OCI-LY1 (cell line): ENCODE results near the gene DHRS7B.

ENCODE experiments used
- H2AFZ ChIP-seq: fragments of 200-600 bp; sonication (generic), shearing (Covaris generic); 2 replicates; pipeline ENCODE4 v1.6.0; 2014; ENCODE audit warnings: antibody characterized with exemption, mild to moderate bottlenecking, low read length
- H3F3A ChIP-seq: fragments of 200-600 bp; sonication (generic), shearing (Covaris generic); 2 replicates; pipeline ENCODE4 v1.6.0; 2014; ENCODE audit warnings: mild to moderate bottlenecking, antibody characterized with exemption, low read length, moderate library complexity; ENCODE audit not compliant: insufficient read depth
- H3K27ac ChIP-seq: fragments of 200-600 bp; sonication (generic); 2 replicates; pipeline ENCODE4 v1.5.1; 2014; ENCODE audit warnings: low read length, mixed run types, mild to moderate bottlenecking, low read depth; ENCODE audit not compliant: poor library complexity, severe bottlenecking
- H3K27me3 ChIP-seq: fragments of 200-600 bp; sonication (generic); 2 replicates; pipeline ENCODE4 v1.6.0; 2014; ENCODE audit warnings: antibody characterized with exemption, mild to moderate bottlenecking, low read length, moderate library complexity; ENCODE audit not compliant: insufficient read depth
- H3K36me3 ChIP-seq: fragments of 200-600 bp; sonication (generic); 2 replicates; pipeline ENCODE4 v1.6.1; 2014; ENCODE audit warnings: mild to moderate bottlenecking, antibody characterized with exemption, low read length, moderate library complexity, mixed read lengths; ENCODE audit not compliant: insufficient read depth
- H3K4me1 ChIP-seq: fragments of 200-600 bp; sonication (generic); 2 replicates; pipeline ENCODE4 v1.5.1; 2014; ENCODE audit warnings: mild to moderate bottlenecking, low read length, moderate library complexity; ENCODE audit not compliant: insufficient read depth, severe bottlenecking
- H3K4me2 ChIP-seq: fragments of 200-600 bp; sonication (generic), shearing (Covaris generic); 2 replicates; pipeline ENCODE4 v1.6.1; 2014; ENCODE audit warnings: low read length
- H3K4me3 ChIP-seq: fragments of 200-600 bp; sonication (generic); 2 replicates; pipeline ENCODE4 v1.5.1; 2014; ENCODE audit warnings: low read length, low read depth, mild to moderate bottlenecking, mixed read lengths; ENCODE audit not compliant: poor library complexity, severe bottlenecking
- H3K79me2 ChIP-seq: fragments of 200-600 bp; shearing (Covaris generic); 2 replicates; pipeline ENCODE4 v1.6.1; 2016; ENCODE audit warnings: mixed run types, low read length, mixed read lengths; ENCODE audit not compliant: insufficient read depth
- H3K9ac ChIP-seq: fragments of 200-600 bp; sonication (generic), shearing (Covaris generic); 2 replicates; pipeline ENCODE4 v1.6.1; 2014; ENCODE audit warnings: mild to moderate bottlenecking, low read length, mixed read lengths
- H3K9me2 ChIP-seq: fragments of 200-600 bp; sonication (generic), shearing (Covaris generic); 2 replicates; pipeline ENCODE4 v1.6.1; 2014; ENCODE audit warnings: low read depth, mild to moderate bottlenecking, low read length, mixed read lengths
- H3K9me3 ChIP-seq: fragments of 200-600 bp; shearing (Covaris generic); 2 replicates; pipeline ENCODE4 v1.6.1; 2014; ENCODE audit warnings: low read length, mixed read lengths
- H4K20me1 ChIP-seq: fragments of 200-600 bp; sonication (generic), shearing (Covaris generic); 2 replicates; pipeline ENCODE4 v1.6.0; 2016; ENCODE audit warnings: mild to moderate bottlenecking, low read length; ENCODE audit not compliant: insufficient read depth
- EZH2 ChIP-seq: fragments of 200-600 bp; sonication (generic), shearing (Covaris generic); IDR thresholded peaks from 2 replicates; pipeline ENCODE4 v1.8.0; 2017; ENCODE audit warnings: borderline replicate concordance, mixed run types, mild to moderate bottlenecking, antibody characterized with exemption, low read length, moderate library complexity, mixed read lengths
- TF ChIP-seq, protein P1 (sequence below): fragments of 200-600 bp; sonication (generic), shearing (Covaris generic); IDR thresholded peaks from 2 replicates; pipeline ENCODE4 v1.5.1; 2017; ENCODE audit warnings: mild to moderate bottlenecking, antibody characterized with exemption, low read length, moderate library complexity, mixed read lengths

The DHRS7B gene

GRCh38 chr17:21172846-21173245, 46.1 kb downstream of the DHRS7B start:
- Histone ChIP-seq H3K79me2 (no peaks in the 10 kb centered on the region), H3K4me2 (no peak overlapping the region), H3K9ac (no peak overlapping the region), H3K4me3 (no peak overlapping the region), H3K27me3 (no peaks in the 10 kb centered on the region), H4K20me1 (no peaks in the 10 kb centered on the region), H3K9me3 (no peaks in the 10 kb centered on the region), H3K27ac (no peak overlapping the region), H3K4me1 (no peaks in the 10 kb centered on the region), H3K36me3 (peaks cover 4% of the 10 kb centered on the region; the same call in 1 of the 2 replicates), H2AFZ (no peak overlapping the region), H3F3A (no peaks in the 10 kb centered on the region), H3K9me2 (no peaks in the 10 kb centered on the region)
- TF ChIP-seq EZH2, result no peak

DNA sequence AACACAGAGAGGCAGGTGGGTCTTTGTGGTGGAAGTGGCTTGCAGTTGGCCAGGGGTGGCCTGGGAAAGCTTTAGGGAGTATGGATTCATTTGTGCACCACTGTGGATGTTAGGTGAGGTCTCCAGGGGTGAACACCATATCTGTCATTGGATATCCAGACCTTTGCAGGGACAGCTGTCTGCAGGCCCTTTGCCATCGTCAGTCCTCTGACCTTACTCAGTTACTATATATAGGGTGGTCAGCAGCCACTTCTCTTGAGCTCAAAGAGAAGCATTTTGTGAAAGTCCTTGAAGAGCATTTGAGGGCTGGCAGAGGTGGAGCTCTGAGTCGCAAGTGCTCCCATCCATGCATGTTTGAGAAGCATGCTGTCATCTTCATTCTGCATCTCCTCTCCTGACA, 46.8 kb downstream of the DHRS7B start:
- no peak overlapping the region for H3K4me3 ChIP-seq
- H4K20me1 ChIP-seq, result no peaks in the 10 kb centered on the region
- no peaks in the 10 kb centered on the region for H3F3A ChIP-seq
- H2AFZ ChIP-seq, result no peak overlapping the region
- no peaks in the 10 kb centered on the region for H3K79me2 ChIP-seq
- H3K27ac ChIP-seq, result no peak overlapping the region
- no peak overlapping the region for H3K9ac ChIP-seq
- H3K9me2 ChIP-seq, result no peaks in the 10 kb centered on the region
- no peak for TF ChIP-seq EZH2
- TF ChIP-seq, protein P1, sequence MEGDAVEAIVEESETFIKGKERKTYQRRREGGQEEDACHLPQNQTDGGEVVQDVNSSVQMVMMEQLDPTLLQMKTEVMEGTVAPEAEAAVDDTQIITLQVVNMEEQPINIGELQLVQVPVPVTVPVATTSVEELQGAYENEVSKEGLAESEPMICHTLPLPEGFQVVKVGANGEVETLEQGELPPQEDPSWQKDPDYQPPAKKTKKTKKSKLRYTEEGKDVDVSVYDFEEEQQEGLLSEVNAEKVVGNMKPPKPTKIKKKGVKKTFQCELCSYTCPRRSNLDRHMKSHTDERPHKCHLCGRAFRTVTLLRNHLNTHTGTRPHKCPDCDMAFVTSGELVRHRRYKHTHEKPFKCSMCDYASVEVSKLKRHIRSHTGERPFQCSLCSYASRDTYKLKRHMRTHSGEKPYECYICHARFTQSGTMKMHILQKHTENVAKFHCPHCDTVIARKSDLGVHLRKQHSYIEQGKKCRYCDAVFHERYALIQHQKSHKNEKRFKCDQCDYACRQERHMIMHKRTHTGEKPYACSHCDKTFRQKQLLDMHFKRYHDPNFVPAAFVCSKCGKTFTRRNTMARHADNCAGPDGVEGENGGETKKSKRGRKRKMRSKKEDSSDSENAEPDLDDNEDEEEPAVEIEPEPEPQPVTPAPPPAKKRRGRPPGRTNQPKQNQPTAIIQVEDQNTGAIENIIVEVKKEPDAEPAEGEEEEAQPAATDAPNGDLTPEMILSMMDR, result no peak
- H3K4me2 ChIP-seq, result no peak overlapping the region
- no peaks in the 10 kb centered on the region for H3K27me3 ChIP-seq
- no peaks in the 10 kb centered on the region for H3K4me1 ChIP-seq
- peaks cover 4% of the 10 kb centered on the region; the same call in 1 of the 2 replicates for H3K36me3 ChIP-seq
- no peaks in the 10 kb centered on the region for H3K9me3 ChIP-seq

DNA sequence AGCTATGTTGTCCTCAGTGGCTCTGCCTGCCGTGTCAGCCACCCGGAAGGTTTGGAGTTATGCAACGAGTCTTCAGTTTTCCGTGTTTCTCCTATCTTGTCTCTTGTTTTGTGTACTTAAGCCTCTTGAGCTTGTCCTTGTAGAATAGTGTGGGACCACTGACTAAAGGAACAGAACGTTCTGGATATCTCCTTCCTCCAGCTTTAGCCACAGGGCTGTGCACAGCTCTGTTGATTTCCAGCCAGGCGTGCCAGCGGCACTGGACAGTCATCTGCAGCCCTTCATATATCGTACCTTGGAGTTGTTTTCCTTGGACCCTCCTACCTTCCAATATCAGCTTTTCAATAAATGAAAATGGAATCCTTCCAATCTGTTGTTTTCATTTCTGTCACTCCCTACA, 47.4 kb downstream of the DHRS7B start:
- no peak overlapping the region for H3K9ac ChIP-seq
- no peak overlapping the region for H3K27ac ChIP-seq
- no peak overlapping the region for H3K4me2 ChIP-seq
- H3K4me1 ChIP-seq, result no peaks in the 10 kb centered on the region
- H2AFZ ChIP-seq, result no peak overlapping the region
- no peaks in the 10 kb centered on the region for H3K9me3 ChIP-seq
- H4K20me1 ChIP-seq, result no peaks in the 10 kb centered on the region
- H3K79me2 ChIP-seq, result no peaks in the 10 kb centered on the region
- no peak overlapping the region for H3K4me3 ChIP-seq
- H3K27me3 ChIP-seq, result no peaks in the 10 kb centered on the region
- TF ChIP-seq, protein P1, result no peak
- no peak for TF ChIP-seq EZH2
- no peaks in the 10 kb centered on the region for H3K9me2 ChIP-seq
- peaks cover 4% of the 10 kb centered on the region; the same call in 1 of the 2 replicates for H3K36me3 ChIP-seq
- no peaks in the 10 kb centered on the region for H3F3A ChIP-seq

GRCh38 chr17:21174713-21175112, 47.9 kb downstream of the DHRS7B start:
- H3F3A ChIP-seq, result no peaks in the 10 kb centered on the region
- no peaks in the 10 kb centered on the region for H4K20me1 ChIP-seq
- H3K4me2 ChIP-seq, result no peak overlapping the region
- H3K36me3 ChIP-seq, result peaks cover 4% of the 10 kb centered on the region; the same call in 1 of the 2 replicates
- no peaks in the 10 kb centered on the region for H3K9me2 ChIP-seq
- no peaks in the 10 kb centered on the region for H3K27me3 ChIP-seq
- H2AFZ ChIP-seq, result no peak overlapping the region
- H3K9ac ChIP-seq, result no peak overlapping the region
- no peak overlapping the region for H3K27ac ChIP-seq
- no peaks in the 10 kb centered on the region for H3K9me3 ChIP-seq
- no peak overlapping the region for H3K4me3 ChIP-seq
- no peaks in the 10 kb centered on the region for H3K79me2 ChIP-seq
- no peaks in the 10 kb centered on the region for H3K4me1 ChIP-seq
- no peak for TF ChIP-seq EZH2
- TF ChIP-seq, protein P1, result no peak
